HG03025 (cell line): ENCODE results near the gene DCP2.

ENCODE experiments used
- ATAC-seq: cut with Tn5 transposase; IDR thresholded peaks from one replicate; pipeline ENCODE4 v1.9.1; 2021; ENCODE audit warnings: mild to moderate bottlenecking, moderate library complexity; ENCODE audit not compliant: unreplicated experiment, low FRiP score

Gene DCP2

GRCh38 chr5:113062869-113063508 lies 86.4 kb downstream of the DCP2 start:
- no peak for ATAC-seq

GRCh38 chr5:113063927-113064326 lies 87.3 kb downstream of the DCP2 start:
- ATAC-seq: no peak

GRCh38 chr5:113064806-113065205 lies 88.2 kb downstream of the DCP2 start:
- no peak for ATAC-seq

- no peak for ATAC-seq
Observed at GRCh38 chr5:113065626-113066025, 89.0 kb downstream of the DCP2 start.

GRCh38 chr5:113067635-113068344 lies 91.2 kb downstream of the DCP2 start:
- ATAC-seq: no peak

GRCh38 chr5:113068559-113068958 lies 92.0 kb downstream of the DCP2 start:
- ATAC-seq: no peak
